ENCODE data around the gene CEP44.
"Not testable (repeated sequence)": the region's sequence is repeated elsewhere in the genome, so short reads cannot be mapped to it uniquely, and the experiment has no call there.

CEP44 gene, protein sequence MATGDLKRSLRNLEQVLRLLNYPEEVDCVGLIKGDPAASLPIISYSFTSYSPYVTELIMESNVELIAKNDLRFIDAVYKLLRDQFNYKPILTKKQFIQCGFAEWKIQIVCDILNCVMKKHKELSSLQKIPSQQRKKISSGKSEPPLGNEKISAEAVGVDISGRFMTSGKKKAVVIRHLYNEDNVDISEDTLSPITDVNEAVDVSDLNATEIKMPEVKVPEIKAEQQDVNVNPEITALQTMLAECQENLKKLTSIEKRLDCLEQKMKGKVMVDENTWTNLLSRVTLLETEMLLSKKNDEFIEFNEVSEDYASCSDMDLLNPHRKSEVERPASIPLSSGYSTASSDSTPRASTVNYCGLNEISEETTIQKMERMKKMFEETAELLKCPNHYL

GRCh38 chr4:174283507-174284471, at the start of gene CEP44, which contains the start of gene FBXO8:
TSS of gene CEP44 (plus strand) at chr4:174283911. CDS start at chr4:174299122, 15,211 bp downstream.
TSS of gene FBXO8 (minus strand) at chr4:174283667. CDS start at chr4:174263092, 20,575 bp downstream.
- peak; percentile 68 for DNase-seq

- no peak for DNase-seq
These were observed 47.4 kb upstream of the CEP44 start for GRCh38 chr4:174236359-174236758.

- no peak for DNase-seq
These were observed 42.5 kb upstream of the CEP44 start for GRCh38 chr4:174241162-174241561.

GRCh38 chr4:174244441-174244840, 39.3 kb upstream of the CEP44 start:
- no peak for DNase-seq

DNA sequence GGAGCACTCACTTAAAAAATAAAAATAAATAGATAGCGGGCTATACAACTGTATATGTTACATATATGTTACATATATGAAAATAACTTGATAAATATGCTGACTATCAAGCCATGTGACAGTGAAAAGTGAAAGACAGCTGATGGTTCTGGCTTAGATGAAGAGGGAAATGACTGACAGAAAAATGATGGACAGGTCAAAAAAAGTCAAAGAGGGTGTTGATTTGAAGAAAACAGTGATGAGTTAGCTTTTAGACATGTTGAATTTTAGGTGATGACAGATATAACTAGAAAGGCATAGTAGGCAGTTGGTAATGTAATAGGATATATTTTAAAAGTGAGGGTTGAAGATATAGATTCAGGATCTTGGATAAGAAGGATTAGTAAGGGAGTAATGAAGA, 38.0 kb upstream of the CEP44 start:
- DNase-seq = no peak

GRCh38 chr4:174248407-174248806, 35.3 kb upstream of the CEP44 start:
- no peak for DNase-seq

GRCh38 chr4:174252412-174252811, 31.3 kb upstream of the CEP44 start:
- DNase-seq = no peak

DNA sequence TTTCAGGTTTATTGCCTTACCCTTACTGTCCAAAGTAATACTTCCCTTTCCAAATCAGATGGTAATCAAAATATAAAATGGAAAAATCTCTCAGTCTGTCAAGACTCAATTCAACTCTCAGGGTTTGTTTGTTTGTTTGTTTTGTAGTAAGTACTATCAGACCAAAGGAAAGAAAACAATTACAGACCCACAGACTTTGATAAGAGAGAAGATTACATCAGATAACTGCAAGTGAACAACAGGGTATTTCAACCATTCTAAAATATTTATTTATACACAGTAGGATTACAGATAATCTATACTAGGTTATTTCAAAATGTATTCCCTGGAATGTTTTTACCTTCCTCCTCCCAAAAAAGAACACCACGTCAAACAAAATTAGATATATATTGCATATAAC, 29.1 kb upstream of the CEP44 start:
- no peak for DNase-seq

GRCh38 chr4:174255374-174255773, 28.3 kb upstream of the CEP44 start:
- no peak for DNase-seq

- DNase-seq = no peak
These were observed 27.9 kb upstream of the CEP44 start for GRCh38 chr4:174255786-174256185.

- no peak for DNase-seq
These were observed 27.4 kb upstream of the CEP44 start for GRCh38 chr4:174256277-174256713.

GRCh38 chr4:174259580-174259979, 24.1 kb upstream of the CEP44 start:
- DNase-seq = no peak

GRCh38 chr4:174260099-174260498, 23.6 kb upstream of the CEP44 start:
- DNase-seq = no peak

- not testable (repeated sequence) for DNase-seq
These were observed 22.3 kb upstream of the CEP44 start for GRCh38 chr4:174261432-174261831.

GRCh38 chr4:174262624-174263444, 20.9 kb upstream of the CEP44 start:
- no peak for DNase-seq

GRCh38 chr4:174263445-174263736, 20.3 kb upstream of the CEP44 start:
- DNase-seq = no peak

GRCh38 chr4:174265916-174266315, 17.8 kb upstream of the CEP44 start:
- DNase-seq = no peak

DNA sequence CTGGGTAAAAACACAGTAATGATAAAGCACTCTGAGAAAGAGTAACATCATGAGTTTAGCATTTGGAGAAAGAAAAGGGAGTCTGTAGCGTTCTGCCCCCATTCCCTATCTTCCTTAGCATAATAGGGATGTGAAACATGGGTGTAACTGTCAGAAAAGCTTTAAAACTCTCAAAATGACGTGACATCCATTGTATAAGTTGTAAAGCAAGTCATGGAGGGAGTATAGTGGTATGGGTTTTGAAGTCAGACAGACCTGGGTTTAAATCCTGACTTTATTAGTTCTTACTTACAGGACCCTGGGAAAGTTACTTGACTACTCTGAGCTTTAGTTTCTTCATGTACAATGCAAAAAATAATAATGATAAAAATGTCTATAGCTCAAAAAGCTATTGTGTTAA, 17.3 kb upstream of the CEP44 start:
- DNase-seq = no peak

DNA sequence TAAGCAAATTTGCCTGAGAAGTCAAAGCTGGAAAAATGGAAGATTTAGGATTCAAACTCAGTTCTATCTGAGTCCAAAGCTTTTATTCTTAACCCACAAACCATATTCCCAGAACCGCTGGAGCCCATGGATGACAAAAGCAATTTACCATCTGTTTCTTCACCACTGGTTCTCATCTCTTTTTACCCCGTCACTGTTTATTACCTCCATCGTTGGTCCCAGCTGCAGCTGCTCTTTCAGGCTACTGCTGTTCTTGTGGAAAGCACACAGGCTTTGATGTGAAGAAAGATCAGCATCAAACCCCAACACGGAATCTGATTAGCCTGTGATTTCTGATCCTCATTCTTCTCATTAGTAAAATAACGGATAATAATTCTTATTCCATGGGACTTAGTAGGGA, 9.8 kb upstream of the CEP44 start:
- no peak for DNase-seq

GRCh38 chr4:174274436-174274835, 9.3 kb upstream of the CEP44 start:
- DNase-seq = no peak

- no peak for DNase-seq
These were observed 8.6 kb upstream of the CEP44 start for GRCh38 chr4:174275101-174275500.

- no peak for DNase-seq
These were observed 6.3 kb upstream of the CEP44 start for GRCh38 chr4:174277433-174277832.

DNA sequence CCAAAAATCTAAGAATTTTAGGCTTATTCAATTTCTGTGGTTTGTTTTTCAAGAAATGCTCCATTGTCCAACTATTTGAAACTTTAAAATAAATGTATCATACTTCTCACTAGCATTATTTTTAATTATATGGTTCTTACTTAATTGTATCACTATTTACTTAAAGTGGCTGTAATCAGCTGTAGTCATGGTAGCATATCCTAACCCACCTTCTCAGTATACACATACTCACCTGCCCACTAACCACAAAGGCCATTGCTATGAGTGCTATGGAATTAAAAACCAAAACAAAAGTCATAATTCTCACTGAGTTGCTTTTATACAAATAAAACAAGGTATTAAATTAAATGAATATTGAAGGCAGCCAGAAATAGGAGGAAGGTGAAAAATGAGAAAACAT, 5.2 kb upstream of the CEP44 start:
- no peak for DNase-seq

Measured in NCI-H345 (cell line).